ENCODE data around the gene CGB3. TPM values are rescaled to one million over a fixed set of nuclear protein-coding genes. Genes with fewer than 3 reads are reported as not detected.

Gene CGB3
- total and polyA plus RNA-seq, 2 of the 4 experiments (the other 2 are of a cell fraction): not detected

- no peak overlapping the region for H2BK120ac ChIP-seq (ENCODE audit: low read depth, low read length)
- H2AFZ ChIP-seq (replicated peaks; ENCODE audit: low read length, poor library complexity): peak overlapping the region; percentile 75
- no peak overlapping the region for H4K8ac ChIP-seq (ENCODE audit: low read depth in 2 of 2, low read length in 2 of 2)
- ChIA-PET POLR2A (ENCODE audit: unreplicated experiment) (no interaction called here), CTCF (no interaction called here)
- H2AK5ac ChIP-seq (ENCODE audit: low read depth, low read length): no peak overlapping the region
- no TSS peak for BruUV-seq (replicated peaks)
- in situ Hi-C loops (cut with MboI; ENCODE audit: low sequenced_read_pairs) (no loop called here), dilution Hi-C loops (cut with HindIII; ENCODE audit: low sequenced_read_pairs, unreplicated experiment) (no loop called here), intact Hi-C loops (cut with micrococcal nuclease) (loop anchor here (5.0 kb wide), 1 partner anchor 80 kb away; the partner anchor contains the start of genes GYS1 and RUVBL2)
- H3K4me3 ChIP-seq (ENCODE audit: insufficient read depth, low read depth, low read length): no peak overlapping the region
- no peaks in the 10 kb centered on the region for H3K4me1 ChIP-seq (ENCODE audit: control insufficient read depth, insufficient read depth, low read length)
- no peak overlapping the region for H3K27ac ChIP-seq (ENCODE audit: insufficient read depth, low read length)
- H2BK20ac ChIP-seq (ENCODE audit: low read depth, low read length): no peak overlapping the region
- H4K5ac ChIP-seq (ENCODE audit: low read depth, low read length): no peak overlapping the region
- no peak overlapping the region for H3K9ac ChIP-seq (ENCODE audit: low read depth, low read length)
- no peaks in the 10 kb centered on the region for H3K9me1 ChIP-seq (ENCODE audit: insufficient read depth, low read length)
- no peak overlapping the region for H3K4me2 ChIP-seq (ENCODE audit: low read depth, low read length)
- H2BK5ac ChIP-seq (ENCODE audit: low read depth, low read length, poor library complexity, severe bottlenecking): no peak overlapping the region
- peaks cover 18% of the 10 kb centered on the region for H3K9me3 ChIP-seq (ENCODE audit: control insufficient read depth, insufficient read depth, low read length)
- H3K23ac ChIP-seq (ENCODE audit: low read depth, low read length): no peak overlapping the region
- H3K14ac ChIP-seq (replicated peaks; ENCODE audit: low read depth, low read length): no peak overlapping the region
- no peak overlapping the region for H3K4ac ChIP-seq (ENCODE audit: low read depth, low read length)
- WGBS, 2 experiments (ENCODE audit: extremely low coverage in 2 of 2, insufficient read length in 1 of 2): 6% methylated on average over 55 of the region's 93 CpGs; no CpG with 5 or more reads in 1 of the 2 experiments
- no peak overlapping the region for H3K56ac ChIP-seq (ENCODE audit: extremely low read depth, insufficient read depth, low read length)
- H3K18ac ChIP-seq (ENCODE audit: low read depth, low read length): no peak overlapping the region
- ATAC-seq (ENCODE audit: low read depth) (peak; percentile 50), DNase-seq (no peak)
- no peak overlapping the region for H4K91ac ChIP-seq (ENCODE audit: insufficient read depth, low read depth, low read length)
- no peaks in the 10 kb centered on the region for H4K20me1 ChIP-seq (ENCODE audit: insufficient read depth, low read length)
- H2BK15ac ChIP-seq (ENCODE audit: low read depth, low read length): no peak overlapping the region
- peaks cover 42% of the 10 kb centered on the region for H3K27me3 ChIP-seq (ENCODE audit: control insufficient read depth, insufficient read depth, low read length)
- H2AK9ac ChIP-seq (replicated peaks; ENCODE audit: low read depth, low read length, poor library complexity): no peak overlapping the region
- no peak for TF ChIP-seq ELK1 (IDR thresholded peaks at IDR 0.05; ENCODE audit: borderline replicate concordance, low read depth, low read length)
- no peak for TF ChIP-seq MXI1 (IDR thresholded peaks at IDR 0.05; ENCODE audit: borderline replicate concordance, low read depth, low read length)
- TF ChIP-seq CHD1 (IDR thresholded peaks at IDR 0.05; ENCODE audit: low read depth, low read length): no peak
- H3K79me1 ChIP-seq (ENCODE audit: low read depth in 1 of 2, low read length in 2 of 2): no peaks in the 10 kb centered on the region
- no peaks in the 10 kb centered on the region for H3K36me3 ChIP-seq (ENCODE audit: control insufficient read depth, insufficient read depth, low read length)
These were observed 47.9 kb upstream of the CGB3 start for GRCh38 chr19:49071860-49072547.

Measured in IMR-90 (cell line).